ENCODE data around the gene DMAC2.

DMAC2 gene

DNA sequence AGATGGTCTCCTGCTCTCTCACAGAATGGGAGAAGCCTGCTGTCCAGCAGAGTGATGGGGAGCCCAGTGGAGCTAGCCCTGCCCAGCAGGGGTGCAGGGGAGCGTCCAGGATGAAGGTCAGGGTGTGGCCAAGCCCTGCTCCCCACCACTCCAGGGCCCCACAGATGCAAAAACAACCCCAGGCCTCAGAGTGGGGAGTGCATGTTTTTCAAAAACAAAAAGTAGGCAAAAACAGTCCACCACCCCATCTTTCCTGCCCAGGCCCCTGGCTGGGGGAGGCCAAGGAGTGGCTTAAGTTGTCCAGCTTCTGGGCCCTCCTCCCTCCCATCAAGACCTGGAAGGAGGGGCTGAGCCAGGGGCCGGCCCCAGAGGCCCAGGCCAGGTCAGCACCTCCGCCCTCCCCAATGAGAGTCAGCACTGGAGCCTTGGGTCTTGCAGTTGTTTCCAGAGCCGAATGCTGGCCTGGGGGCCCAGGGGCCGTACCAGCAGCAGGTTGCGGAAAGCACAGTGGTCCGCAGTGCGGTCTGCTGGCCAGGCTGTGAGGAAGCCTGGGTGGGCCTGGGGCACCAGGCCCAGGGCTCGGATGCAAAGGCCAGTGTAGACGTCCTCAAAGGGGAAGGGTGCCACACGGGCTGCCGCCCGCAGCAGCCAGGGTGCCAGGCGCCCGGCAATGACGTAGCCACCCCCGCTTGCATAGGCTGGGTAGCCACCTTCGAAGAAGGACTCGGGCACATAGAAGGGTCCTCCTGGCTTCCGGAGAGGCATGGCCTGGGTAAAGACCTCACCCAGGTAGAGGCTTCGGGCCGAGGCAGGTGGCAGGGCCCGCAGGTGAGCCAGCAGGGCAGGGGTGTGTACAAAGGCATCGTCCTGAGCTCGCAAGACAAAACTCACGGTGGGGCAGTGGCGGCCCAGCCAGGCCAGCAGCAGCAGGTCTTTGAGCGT lies 14.3 kb downstream of the DMAC2 start:
- Histone ChIP-seq H3K27me3 (ENCODE audit: control insufficient read depth, insufficient read depth, low read length) (no peaks in the 10 kb centered on the region), H3K36me3 (ENCODE audit: control insufficient read depth, insufficient read depth, low read length) (peaks cover 34% of the 10 kb centered on the region), H3K27ac (ENCODE audit: low read depth, low read length) (no peak overlapping the region), H3K4me1 (ENCODE audit: control insufficient read depth, insufficient read depth, low read length) (peaks cover 4% of the 10 kb centered on the region), H3K4me3 (ENCODE audit: low read length) (peak overlapping the region; percentile 58), H3K9ac (ENCODE audit: low read length) (no peak overlapping the region)

DNA sequence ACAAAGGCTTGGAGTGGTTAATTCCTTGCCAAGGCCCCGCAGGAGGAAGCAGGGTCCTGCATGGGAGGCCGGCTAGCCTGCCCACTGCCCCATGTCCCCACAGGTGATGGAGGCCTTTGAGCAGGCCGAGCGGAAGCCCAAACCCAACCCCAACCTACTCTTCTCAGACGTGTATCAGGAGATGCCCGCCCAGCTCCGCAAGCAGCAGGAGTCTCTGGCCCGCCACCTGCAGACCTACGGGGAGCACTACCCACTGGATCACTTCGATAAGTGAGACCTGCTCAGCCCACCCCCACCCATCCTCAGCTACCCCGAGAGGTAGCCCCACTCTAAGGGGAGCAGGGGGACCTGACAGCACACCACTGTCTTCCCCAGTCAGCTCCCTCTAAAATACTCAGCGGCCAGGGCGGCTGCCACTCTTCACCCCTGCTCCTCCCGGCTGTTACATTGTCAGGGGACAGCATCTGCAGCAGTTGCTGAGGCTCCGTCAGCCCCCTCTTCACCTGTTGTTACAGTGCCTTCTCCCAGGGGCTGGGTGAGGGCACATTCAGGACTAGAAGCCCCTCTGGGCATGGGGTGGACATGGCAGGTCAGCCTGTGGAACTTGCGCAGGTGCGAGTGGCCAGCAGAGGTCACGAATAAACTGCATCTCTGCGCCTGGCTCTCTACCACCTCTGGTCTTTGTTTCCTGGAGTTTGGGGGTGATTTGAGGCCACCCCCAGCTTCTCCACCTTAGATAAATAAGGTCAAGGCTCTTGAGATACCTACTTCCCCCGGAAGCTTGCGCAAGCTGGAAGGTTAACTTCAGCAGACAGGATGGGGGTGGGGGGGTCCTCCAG lies 15.2 kb downstream of the DMAC2 start:
- Histone ChIP-seq H3K36me3 (ENCODE audit: control insufficient read depth, insufficient read depth, low read length) (peaks cover 40% of the 10 kb centered on the region), H3K9ac (ENCODE audit: low read length) (no peak overlapping the region), H3K4me3 (ENCODE audit: low read length) (peak overlapping the region; percentile 58), H3K27ac (ENCODE audit: low read depth, low read length) (no peak overlapping the region), H3K27me3 (ENCODE audit: control insufficient read depth, insufficient read depth, low read length) (no peaks in the 10 kb centered on the region), H3K4me1 (ENCODE audit: control insufficient read depth, insufficient read depth, low read length) (peaks cover 4% of the 10 kb centered on the region)

DNA sequence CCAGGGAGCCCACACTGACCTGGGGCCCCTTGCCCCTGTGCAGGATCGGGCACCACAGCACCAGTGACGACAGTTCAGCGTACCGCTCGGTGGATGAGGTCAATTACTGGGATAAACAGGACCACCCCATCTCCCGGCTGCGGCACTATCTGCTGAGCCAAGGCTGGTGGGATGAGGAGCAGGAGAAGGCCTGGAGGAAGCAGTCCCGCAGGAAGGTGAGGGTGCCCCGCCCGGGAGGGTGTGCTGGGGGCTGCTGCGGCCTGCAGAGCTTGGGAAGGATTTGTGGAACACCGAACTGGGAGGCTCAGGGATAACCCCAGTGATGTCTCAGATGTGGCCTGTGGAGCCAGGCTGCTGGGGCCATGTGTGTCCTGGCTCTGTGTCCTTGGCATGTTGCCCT lies 16.8 kb downstream of the DMAC2 start:
- peaks cover 45% of the 10 kb centered on the region for H3K36me3 ChIP-seq (ENCODE audit: control insufficient read depth, insufficient read depth, low read length)
- no peak overlapping the region for H3K27ac ChIP-seq (ENCODE audit: low read depth, low read length)
- H3K4me1 ChIP-seq (ENCODE audit: control insufficient read depth, insufficient read depth, low read length), result peaks cover 4% of the 10 kb centered on the region
- no peak overlapping the region for H3K9ac ChIP-seq (ENCODE audit: low read length)
- H3K27me3 ChIP-seq (ENCODE audit: control insufficient read depth, insufficient read depth, low read length), result no peaks in the 10 kb centered on the region
- no peak overlapping the region for H3K4me3 ChIP-seq (ENCODE audit: low read length)

DNA sequence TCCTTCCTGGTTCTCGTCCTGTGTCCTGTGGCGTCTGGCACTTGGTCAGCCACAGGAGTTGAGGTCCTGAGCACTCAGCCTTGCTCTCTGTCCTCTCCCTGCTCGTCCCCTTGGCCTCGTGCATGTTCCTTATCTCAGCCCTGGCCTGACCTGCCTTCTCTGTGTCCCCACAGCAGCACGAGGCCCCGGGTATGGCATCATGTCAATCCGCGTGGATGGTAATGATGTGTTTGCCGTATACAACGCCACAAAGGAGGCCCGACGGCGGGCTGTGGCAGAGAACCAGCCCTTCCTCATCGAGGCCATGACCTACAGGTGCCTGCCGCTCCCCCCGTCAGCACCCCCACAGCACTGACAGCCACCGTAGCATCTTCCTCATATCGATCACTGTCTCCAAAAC lies 17.3 kb downstream of the DMAC2 start:
- H3K4me3 ChIP-seq (ENCODE audit: low read length), result no peak overlapping the region
- H3K9ac ChIP-seq (ENCODE audit: low read length), result no peak overlapping the region
- H3K36me3 ChIP-seq (ENCODE audit: control insufficient read depth, insufficient read depth, low read length), result peaks cover 45% of the 10 kb centered on the region
- H3K27me3 ChIP-seq (ENCODE audit: control insufficient read depth, insufficient read depth, low read length), result no peaks in the 10 kb centered on the region
- no peak overlapping the region for H3K27ac ChIP-seq (ENCODE audit: low read depth, low read length)
- peaks cover 2% of the 10 kb centered on the region for H3K4me1 ChIP-seq (ENCODE audit: control insufficient read depth, insufficient read depth, low read length)

DNA sequence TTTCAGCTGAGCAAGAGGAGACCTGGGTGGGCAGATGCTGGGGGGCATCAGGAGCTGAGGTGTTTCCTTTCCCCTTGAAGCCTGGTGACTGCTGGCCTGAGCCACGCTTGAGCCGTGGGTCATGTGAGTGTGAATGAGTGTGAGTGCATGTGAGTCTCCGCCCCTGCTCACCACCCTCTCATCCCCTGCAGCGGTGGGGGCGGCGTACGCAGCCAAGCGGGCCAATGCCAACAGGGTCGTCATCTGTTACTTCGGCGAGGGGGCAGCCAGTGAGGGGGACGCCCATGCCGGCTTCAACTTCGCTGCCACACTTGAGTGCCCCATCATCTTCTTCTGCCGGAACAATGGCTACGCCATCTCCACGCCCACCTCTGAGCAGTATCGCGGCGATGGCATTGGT lies 17.7 kb downstream of the DMAC2 start:
- Histone ChIP-seq H3K36me3 (ENCODE audit: control insufficient read depth, insufficient read depth, low read length) (peaks cover 47% of the 10 kb centered on the region), H3K4me1 (ENCODE audit: control insufficient read depth, insufficient read depth, low read length) (peaks cover 2% of the 10 kb centered on the region), H3K4me3 (ENCODE audit: low read length) (no peak overlapping the region), H3K9ac (ENCODE audit: low read length) (no peak overlapping the region), H3K27ac (ENCODE audit: low read depth, low read length) (no peak overlapping the region), H3K27me3 (ENCODE audit: control insufficient read depth, insufficient read depth, low read length) (no peaks in the 10 kb centered on the region)

DNA sequence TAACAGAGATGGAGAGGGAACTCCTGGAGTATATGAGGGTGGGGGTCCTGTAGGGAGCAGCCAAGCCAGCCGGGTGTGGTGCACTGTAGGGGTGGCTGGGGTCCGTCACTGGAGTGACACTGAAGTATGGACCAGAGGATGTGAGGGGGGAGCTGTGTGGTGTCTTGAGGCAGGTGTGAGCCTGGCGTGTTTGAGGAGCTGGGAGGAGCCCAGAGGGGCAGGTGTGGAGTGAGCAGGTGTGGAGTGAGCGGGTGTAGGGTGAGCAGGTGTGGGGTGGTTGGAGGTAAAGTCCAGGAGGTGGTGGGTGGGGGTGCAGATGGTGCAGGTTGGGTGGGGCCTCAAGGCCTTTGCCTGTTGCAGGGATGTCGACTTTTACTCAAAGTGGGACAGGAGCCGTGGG lies 18.4 kb downstream of the DMAC2 start:
- Histone ChIP-seq H3K36me3 (ENCODE audit: control insufficient read depth, insufficient read depth, low read length) (peaks cover 48% of the 10 kb centered on the region), H3K4me1 (ENCODE audit: control insufficient read depth, insufficient read depth, low read length) (no peaks in the 10 kb centered on the region), H3K27me3 (ENCODE audit: control insufficient read depth, insufficient read depth, low read length) (no peaks in the 10 kb centered on the region), H3K9ac (ENCODE audit: low read length) (no peak overlapping the region), H3K27ac (ENCODE audit: low read depth, low read length) (no peak overlapping the region), H3K4me3 (ENCODE audit: low read length) (peak overlapping the region; percentile 11)

DNA sequence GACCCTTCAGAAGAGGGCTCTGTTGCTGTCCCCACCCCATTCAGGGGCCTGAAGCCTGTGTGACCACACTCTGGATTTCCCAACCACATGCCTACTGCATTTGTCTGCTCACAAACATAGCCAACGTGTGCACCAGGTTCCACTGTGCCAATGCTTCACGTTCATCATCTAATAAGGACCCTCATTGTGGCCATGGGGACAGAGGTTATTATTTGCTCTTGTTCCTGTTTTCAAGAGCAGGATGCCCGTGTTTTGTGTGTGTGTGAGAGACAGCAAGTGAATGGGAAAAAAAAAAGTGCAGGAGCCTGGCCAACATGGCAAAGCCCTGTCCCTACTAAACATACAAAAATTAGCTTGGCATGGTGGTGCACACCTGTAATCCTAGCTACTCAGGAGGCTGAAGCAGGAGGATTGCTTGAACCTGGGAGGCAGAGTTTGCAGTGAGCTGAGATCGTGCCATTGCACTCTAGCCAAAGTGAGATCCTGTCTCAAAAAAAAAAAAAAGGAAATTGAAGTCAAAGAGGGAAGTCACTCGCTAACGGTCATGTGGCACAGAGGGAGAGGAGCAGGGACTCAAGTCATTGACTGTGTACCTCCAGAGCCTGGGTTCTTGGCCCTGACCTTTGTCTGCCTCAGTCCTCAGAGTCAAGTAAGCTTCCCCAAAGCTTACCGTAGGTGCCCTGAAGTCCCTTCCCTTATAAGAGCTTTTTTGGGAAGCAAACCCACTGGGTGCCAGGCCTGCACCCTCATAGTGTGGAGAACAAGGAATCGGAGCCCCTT lies 19.4 kb downstream of the DMAC2 start:
- Histone ChIP-seq H3K27me3 (ENCODE audit: control insufficient read depth, insufficient read depth, low read length) (no peaks in the 10 kb centered on the region), H3K36me3 (ENCODE audit: control insufficient read depth, insufficient read depth, low read length) (peaks cover 49% of the 10 kb centered on the region), H3K9ac (ENCODE audit: low read length) (no peak overlapping the region), H3K4me1 (ENCODE audit: control insufficient read depth, insufficient read depth, low read length) (no peaks in the 10 kb centered on the region), H3K27ac (ENCODE audit: low read depth, low read length) (no peak overlapping the region), H3K4me3 (ENCODE audit: low read length) (no peak overlapping the region)

DNA sequence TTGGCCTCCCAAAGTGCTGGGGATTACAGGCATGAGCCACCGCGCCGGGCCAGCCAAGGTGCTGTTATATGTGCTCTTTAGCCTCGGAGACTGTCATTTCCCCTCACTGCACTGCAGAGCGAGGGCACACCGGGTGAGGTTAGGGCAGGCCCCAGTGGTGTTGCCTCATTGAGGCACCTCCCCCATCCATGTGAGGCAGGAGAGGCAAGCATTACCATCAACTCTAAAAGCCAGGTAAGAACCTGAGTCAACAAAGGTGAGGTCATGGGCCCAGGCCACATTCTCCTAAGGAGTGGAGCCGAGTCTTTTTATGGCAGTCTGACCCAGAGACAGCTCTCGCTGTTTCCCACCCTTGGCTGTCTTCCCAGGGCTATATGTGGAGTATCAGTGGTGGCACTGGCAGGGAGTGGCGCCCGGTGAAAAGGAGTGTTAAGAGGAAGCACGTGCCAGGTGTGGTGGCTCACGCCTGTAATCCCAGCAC lies 23.5 kb downstream of the DMAC2 start:
- no peaks in the 10 kb centered on the region for H3K4me1 ChIP-seq (ENCODE audit: control insufficient read depth, insufficient read depth, low read length)
- no peak overlapping the region for H3K27ac ChIP-seq (ENCODE audit: low read depth, low read length)
- no peaks in the 10 kb centered on the region for H3K27me3 ChIP-seq (ENCODE audit: control insufficient read depth, insufficient read depth, low read length)
- H3K9ac ChIP-seq (ENCODE audit: low read length), result no peak overlapping the region
- H3K4me3 ChIP-seq (ENCODE audit: low read length), result no peak overlapping the region
- peaks cover 36% of the 10 kb centered on the region for H3K36me3 ChIP-seq (ENCODE audit: control insufficient read depth, insufficient read depth, low read length)

DNA sequence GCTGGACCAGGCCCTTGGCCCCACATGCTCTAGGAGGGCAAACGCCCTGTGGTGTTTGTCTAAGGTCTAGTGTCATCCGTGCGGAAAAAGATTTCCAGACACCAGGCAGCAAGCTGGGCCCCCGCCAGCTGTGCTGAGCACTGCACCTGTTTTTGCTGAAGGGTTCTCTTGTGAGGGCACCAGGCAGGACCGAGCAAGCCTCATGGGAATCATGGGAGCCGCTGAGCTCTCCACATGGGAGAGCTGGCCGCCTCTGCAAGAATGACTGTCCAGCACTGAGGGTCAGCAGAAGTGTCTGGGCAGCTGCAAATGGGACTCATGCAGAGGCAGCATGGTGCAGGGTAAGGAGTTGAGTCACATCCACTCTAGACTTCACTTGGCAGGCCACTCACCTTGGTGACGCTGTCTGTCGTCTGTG lies 24.5 kb downstream of the DMAC2 start:
- Histone ChIP-seq H3K4me1 (ENCODE audit: control insufficient read depth, insufficient read depth, low read length) (no peaks in the 10 kb centered on the region), H3K27me3 (ENCODE audit: control insufficient read depth, insufficient read depth, low read length) (no peaks in the 10 kb centered on the region), H3K27ac (ENCODE audit: low read depth, low read length) (no peak overlapping the region), H3K4me3 (ENCODE audit: low read length) (no peak overlapping the region), H3K36me3 (ENCODE audit: control insufficient read depth, insufficient read depth, low read length) (peaks cover 36% of the 10 kb centered on the region), H3K9ac (ENCODE audit: low read length) (no peak overlapping the region)

DNA sequence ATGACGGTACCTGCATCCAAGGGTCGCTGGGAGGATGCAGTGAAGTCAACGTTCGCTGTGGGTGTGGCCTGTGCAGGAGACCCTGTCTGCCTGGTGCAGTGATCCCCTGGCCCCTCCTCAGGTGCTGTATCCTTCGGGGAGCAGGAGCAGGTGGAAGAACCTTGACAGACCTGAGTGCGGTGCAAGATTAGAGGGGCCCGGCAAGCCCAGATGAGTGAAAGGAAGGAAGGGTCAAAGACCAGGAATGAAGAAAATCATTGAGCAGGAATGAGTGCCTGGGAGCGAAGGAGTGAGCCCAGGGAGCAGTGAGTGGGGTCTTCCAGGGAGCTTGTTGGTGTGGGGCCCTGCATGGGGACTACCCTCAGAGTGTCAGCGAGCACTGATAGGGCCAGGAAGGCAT lies 25.3 kb downstream of the DMAC2 start:
- peaks cover 31% of the 10 kb centered on the region for H3K36me3 ChIP-seq (ENCODE audit: control insufficient read depth, insufficient read depth, low read length)

DNA sequence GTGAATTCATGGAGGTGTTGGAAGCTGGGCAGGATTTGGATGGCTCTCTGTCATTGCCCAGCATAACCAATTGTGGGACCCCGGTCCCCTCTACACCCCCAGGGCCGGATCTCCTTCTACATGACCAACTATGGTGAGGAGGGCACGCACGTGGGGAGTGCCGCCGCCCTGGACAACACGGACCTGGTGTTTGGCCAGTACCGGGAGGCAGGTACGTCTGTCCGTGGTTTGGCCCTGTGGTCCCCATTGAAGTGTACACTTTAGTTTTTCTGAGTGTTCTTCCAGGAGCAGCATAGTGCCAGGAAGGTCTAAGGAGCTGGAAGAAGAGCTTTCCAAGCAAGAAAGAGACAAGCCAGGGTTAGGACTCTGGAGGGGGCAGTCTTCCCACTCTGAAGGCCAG lies 25.8 kb downstream of the DMAC2 start:
- Histone ChIP-seq H3K36me3 (ENCODE audit: control insufficient read depth, insufficient read depth, low read length) (peaks cover 27% of the 10 kb centered on the region), H3K9ac (ENCODE audit: low read length) (no peak overlapping the region), H3K27ac (ENCODE audit: low read depth, low read length) (no peak overlapping the region), H3K4me1 (ENCODE audit: control insufficient read depth, insufficient read depth, low read length) (no peaks in the 10 kb centered on the region), H3K4me3 (ENCODE audit: low read length) (no peak overlapping the region), H3K27me3 (ENCODE audit: control insufficient read depth, insufficient read depth, low read length) (no peaks in the 10 kb centered on the region)

More for the DNA sequence above, 25.3 kb downstream of the DMAC2 start:
- Histone ChIP-seq H3K4me1 (ENCODE audit: control insufficient read depth, insufficient read depth, low read length) (no peaks in the 10 kb centered on the region), H3K27ac (ENCODE audit: low read depth, low read length) (no peak overlapping the region), H3K9ac (ENCODE audit: low read length) (no peak overlapping the region), H3K4me3 (ENCODE audit: low read length) (no peak overlapping the region), H3K27me3 (ENCODE audit: control insufficient read depth, insufficient read depth, low read length) (no peaks in the 10 kb centered on the region)

DNA sequence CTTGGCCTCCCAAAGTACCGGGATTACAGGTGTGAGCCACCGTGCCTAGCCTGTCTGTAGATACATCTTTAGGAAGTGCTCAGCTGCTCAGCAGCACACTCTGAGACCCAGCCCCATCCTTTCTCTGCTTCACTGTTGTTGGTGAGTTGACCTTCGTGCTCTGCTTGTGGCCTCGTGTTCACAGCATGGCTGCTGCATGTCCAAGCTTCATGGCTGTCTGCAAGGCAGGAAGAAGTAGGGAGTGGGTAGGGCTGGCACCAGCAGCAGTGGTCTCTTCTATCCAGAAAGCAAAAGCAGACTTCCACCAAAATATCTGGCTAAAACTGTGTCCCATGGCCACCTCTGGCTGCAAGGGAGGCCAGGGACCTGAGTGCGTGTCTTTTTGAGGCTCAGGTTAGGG lies 26.8 kb downstream of the DMAC2 start:
- no peak overlapping the region for H3K9ac ChIP-seq (ENCODE audit: low read length)
- no peak overlapping the region for H3K4me3 ChIP-seq (ENCODE audit: low read length)
- H3K36me3 ChIP-seq (ENCODE audit: control insufficient read depth, insufficient read depth, low read length), result peaks cover 26% of the 10 kb centered on the region
- H3K4me1 ChIP-seq (ENCODE audit: control insufficient read depth, insufficient read depth, low read length), result no peaks in the 10 kb centered on the region
- no peaks in the 10 kb centered on the region for H3K27me3 ChIP-seq (ENCODE audit: control insufficient read depth, insufficient read depth, low read length)
- no peak overlapping the region for H3K27ac ChIP-seq (ENCODE audit: low read depth, low read length)

Data from rectal smooth muscle tissue (tissue), 1 donor.